Measurements from ENCODE around the gene ATN1.
"Not testable (repeated sequence)": the region's sequence is repeated elsewhere in the genome, so short reads cannot be mapped to it uniquely, and the experiment has no call there.

Gene ATN1

DNA sequence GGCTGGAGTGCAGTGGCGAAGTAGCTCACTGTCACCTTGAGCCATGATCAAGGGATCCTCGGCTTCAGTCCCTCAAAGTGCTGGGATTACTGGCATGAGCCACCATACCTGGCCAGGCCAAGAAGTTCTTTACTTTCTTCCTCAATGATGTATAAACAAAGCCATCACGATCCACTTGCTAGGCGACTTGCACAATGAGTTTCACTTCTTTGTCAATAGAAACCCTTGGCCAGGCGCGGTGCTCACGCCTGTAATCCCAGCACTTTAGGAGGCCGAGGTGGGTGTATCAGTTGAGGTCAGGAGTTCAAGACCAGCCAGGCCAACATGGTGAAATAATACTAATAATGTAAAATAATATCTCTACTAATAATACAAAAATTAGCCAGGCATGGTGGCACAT is 40.3 kb upstream of the ATN1 start:
- TF ChIP-seq, protein P1, sequence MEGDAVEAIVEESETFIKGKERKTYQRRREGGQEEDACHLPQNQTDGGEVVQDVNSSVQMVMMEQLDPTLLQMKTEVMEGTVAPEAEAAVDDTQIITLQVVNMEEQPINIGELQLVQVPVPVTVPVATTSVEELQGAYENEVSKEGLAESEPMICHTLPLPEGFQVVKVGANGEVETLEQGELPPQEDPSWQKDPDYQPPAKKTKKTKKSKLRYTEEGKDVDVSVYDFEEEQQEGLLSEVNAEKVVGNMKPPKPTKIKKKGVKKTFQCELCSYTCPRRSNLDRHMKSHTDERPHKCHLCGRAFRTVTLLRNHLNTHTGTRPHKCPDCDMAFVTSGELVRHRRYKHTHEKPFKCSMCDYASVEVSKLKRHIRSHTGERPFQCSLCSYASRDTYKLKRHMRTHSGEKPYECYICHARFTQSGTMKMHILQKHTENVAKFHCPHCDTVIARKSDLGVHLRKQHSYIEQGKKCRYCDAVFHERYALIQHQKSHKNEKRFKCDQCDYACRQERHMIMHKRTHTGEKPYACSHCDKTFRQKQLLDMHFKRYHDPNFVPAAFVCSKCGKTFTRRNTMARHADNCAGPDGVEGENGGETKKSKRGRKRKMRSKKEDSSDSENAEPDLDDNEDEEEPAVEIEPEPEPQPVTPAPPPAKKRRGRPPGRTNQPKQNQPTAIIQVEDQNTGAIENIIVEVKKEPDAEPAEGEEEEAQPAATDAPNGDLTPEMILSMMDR (IDR thresholded peaks at IDR 0.05): no peak
- peaks cover 36 to 44% of the 10 kb centered on the region in 2 experiments for H3K4me1 ChIP-seq (ENCODE audit: control insufficient read depth in 1 of 2, insufficient read depth in 1 of 2, low read depth in 1 of 2, low read length in 1 of 2)
- H3K4me3 ChIP-seq (ENCODE audit: low read depth in 1 of 2, low read length in 1 of 2): no peak overlapping the region
- peak overlapping the region; percentile 50 for H3K27ac ChIP-seq
- no peaks in the 10 kb centered on the region for H3K27me3 ChIP-seq
- peaks cover 21% of the 10 kb centered on the region for H3K36me3 ChIP-seq
- no peaks in the 10 kb centered on the region for H3K9me3 ChIP-seq

DNA sequence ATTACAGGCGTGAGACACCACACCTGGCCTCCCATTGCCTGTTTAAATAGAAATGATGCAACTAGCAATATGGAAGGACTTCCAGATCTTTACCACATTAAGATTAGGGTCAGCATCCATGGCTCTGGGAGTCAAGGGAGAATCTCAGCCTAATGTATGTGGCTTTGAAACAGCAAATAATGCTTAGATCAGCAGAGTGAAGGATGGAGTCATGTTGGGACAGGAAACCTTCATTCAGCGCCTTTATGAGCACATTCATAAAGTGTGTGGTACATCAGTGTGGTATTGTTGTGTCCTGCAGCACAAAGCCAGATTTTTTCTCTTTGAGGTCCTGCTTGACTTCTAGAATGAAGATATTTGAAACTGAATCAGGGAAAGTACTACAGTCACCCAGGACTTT is 39.4 kb upstream of the ATN1 start:
- H3K27ac ChIP-seq: no peak overlapping the region
- no peak overlapping the region for H3K4me3 ChIP-seq (ENCODE audit: low read depth in 1 of 2, low read length in 1 of 2)
- peaks cover 15% of the 10 kb centered on the region for H3K36me3 ChIP-seq
- H3K27me3 ChIP-seq: no peaks in the 10 kb centered on the region
- H3K4me1 ChIP-seq (ENCODE audit: control insufficient read depth in 1 of 2, insufficient read depth in 1 of 2, low read depth in 1 of 2, low read length in 1 of 2): peaks cover 38 to 44% of the 10 kb centered on the region in 2 experiments
- TF ChIP-seq, protein P1 (IDR thresholded peaks at IDR 0.05): no peak
- H3K9me3 ChIP-seq: no peaks in the 10 kb centered on the region

DNA sequence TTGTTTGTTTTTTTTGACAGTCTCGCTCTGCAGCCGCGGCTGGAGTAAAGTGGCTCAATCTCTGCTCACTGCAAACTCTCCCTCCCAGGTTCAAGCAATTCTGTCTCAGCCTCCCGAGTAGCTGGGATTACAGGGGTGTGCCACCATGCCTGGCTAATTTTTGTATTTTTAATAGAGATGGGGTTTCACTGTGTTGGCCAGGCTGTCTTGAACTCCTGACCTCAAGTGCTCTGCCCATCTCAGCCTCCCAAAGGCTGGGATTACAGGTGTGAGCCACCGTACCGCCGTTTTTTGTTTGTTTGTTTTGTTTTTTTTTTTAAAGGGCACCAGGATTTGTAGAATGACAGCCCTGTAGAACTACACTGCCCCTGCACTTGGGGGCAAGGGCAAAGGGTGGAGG is 39.0 kb upstream of the ATN1 start:
- H3K9me3 ChIP-seq; H3K27ac ChIP-seq; H3K4me3 ChIP-seq (ENCODE audit: low read depth in 1 of 2, low read length in 1 of 2); H3K27me3 ChIP-seq: not testable (repeated sequence)
- peaks cover 42 to 48% of the 10 kb centered on the region in 2 experiments for H3K4me1 ChIP-seq (ENCODE audit: control insufficient read depth in 1 of 2, insufficient read depth in 1 of 2, low read depth in 1 of 2, low read length in 1 of 2)
- H3K36me3 ChIP-seq: peaks cover 11% of the 10 kb centered on the region

DNA sequence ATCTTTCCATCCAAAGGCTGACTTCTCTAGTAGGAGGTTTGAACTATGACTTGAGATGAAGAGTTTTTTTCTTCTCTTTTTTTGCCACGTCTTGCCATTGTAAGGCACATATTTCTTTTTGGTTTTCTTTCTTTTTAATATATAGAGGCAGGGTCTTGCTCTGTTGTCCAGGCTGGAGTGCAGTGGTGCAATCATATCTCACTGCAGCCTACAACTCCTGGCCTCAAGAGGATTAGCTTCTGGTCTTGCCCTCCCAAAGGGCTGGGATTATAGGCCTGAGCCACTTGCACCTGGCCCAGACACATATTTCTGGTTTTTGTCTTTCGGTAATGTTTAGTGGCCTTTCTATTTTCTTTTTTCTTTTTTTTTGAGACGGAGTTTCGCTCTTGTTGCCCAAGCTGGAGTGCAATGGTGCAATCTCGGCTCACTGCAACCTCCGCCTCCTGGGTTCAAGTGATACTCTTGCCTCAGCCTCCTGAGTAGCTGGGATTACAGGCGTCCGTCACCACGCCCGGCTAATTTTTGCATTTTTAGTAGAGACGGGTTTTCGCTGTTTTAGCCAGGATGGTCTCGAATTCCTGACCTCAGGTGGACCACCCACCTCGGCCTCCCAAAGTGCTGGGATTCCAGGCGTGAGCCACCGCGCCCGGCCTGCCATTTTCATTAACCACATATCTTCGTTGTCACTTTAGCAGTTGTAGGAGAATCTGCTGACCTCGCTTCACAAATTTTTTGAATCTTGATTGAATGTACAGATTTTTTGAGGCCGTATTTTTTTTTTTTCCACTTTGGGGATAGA is 37.8 kb upstream of the ATN1 start:
- not testable (repeated sequence) for H3K27me3 ChIP-seq, H3K36me3 ChIP-seq, H3K9me3 ChIP-seq
- peaks cover 54 to 59% of the 10 kb centered on the region in 2 experiments for H3K4me1 ChIP-seq (ENCODE audit: control insufficient read depth in 1 of 2, insufficient read depth in 1 of 2, low read depth in 1 of 2, low read length in 1 of 2)
- peak overlapping the region; percentile 59 to 71 for H3K4me3 ChIP-seq (ENCODE audit: low read depth in 1 of 2, low read length in 1 of 2)
- peak overlapping the region; percentile 85 for H3K27ac ChIP-seq

DNA sequence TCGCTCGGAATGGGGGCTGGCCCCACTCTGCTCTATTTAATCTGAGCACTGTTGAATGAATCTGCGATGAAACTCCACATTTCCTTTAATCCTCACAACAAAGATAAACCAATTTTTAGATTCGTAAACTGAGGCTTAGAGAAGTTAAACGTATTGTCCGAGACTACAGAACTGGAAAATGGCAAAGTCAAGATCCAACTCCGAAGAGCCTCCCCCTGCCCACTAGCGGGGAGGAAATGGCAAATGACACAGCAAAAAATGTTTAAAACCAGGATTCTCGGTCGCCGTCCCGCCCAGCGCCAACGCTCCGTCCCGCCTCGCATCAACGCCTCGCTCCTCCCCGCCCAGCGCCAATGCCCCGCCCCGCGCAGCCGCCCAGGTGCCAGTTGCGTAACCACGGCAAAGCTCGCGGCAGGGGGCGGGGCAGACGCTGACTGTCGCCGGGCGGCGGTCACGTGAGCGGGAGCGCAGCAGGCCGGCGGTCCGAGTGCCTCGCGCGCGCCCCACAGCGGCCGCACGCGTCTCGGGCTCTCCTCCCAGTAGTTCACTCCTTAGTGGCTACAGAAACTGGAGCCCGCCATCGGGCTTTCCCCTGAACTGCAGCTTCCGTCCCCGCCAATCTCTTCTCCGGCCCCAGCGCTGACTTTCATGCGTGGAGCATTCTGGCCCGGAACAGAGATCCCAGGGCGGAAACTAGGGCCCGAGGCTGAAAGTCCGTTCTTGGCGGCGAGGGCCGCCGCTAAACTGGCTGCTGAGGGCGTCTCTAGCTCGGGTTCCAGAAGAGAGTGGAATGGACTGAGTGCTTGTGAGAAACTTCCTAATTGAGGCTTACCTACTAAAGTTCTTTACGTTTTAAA is 36.7 kb upstream of the ATN1 start:
- peak overlapping the region; percentile 85 for H3K27ac ChIP-seq
- H3K4me1 ChIP-seq (ENCODE audit: control insufficient read depth in 1 of 2, insufficient read depth in 1 of 2, low read depth in 1 of 2, low read length in 1 of 2): peaks cover 52 to 55% of the 10 kb centered on the region in 2 experiments
- no peaks in the 10 kb centered on the region for H3K36me3 ChIP-seq
- no peaks in the 10 kb centered on the region for H3K27me3 ChIP-seq
- no peaks in the 10 kb centered on the region for H3K9me3 ChIP-seq
- H3K4me3 ChIP-seq (ENCODE audit: low read depth in 1 of 2, low read length in 1 of 2): peak overlapping the region; percentile 59 to 71
- TF ChIP-seq, protein P1 (IDR thresholded peaks at IDR 0.05): peak; percentile 97

DNA sequence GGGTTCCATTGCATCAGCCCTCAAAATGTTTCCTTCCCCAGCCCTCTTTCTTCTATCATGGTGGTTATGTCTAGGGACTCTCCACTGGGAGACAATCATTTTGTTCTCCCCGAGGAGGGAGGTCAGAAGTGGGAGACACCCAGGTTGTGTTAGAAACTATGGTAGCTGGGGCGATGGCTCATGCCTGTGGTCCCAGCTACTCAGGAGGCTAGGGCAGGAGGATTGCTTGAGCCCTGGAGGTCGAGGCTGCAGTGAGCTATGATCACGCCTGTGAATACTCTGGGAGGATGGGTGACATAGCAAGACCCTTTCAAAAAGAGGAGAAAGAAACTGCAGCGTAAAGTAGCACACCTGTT is 36.1 kb upstream of the ATN1 start:
- Histone ChIP-seq H3K27me3 (no peaks in the 10 kb centered on the region), H3K4me3 (ENCODE audit: low read depth in 1 of 2, low read length in 1 of 2) (peak overlapping the region; percentile 59 to 71), H3K9me3 (no peaks in the 10 kb centered on the region), H3K4me1 (ENCODE audit: control insufficient read depth in 1 of 2, insufficient read depth in 1 of 2, low read depth in 1 of 2, low read length in 1 of 2) (peaks cover 48 to 53% of the 10 kb centered on the region in 2 experiments), H3K27ac (peak overlapping the region; percentile 85), H3K36me3 (no peaks in the 10 kb centered on the region)
- TF ChIP-seq, protein P1 (IDR thresholded peaks at IDR 0.05): no peak

DNA sequence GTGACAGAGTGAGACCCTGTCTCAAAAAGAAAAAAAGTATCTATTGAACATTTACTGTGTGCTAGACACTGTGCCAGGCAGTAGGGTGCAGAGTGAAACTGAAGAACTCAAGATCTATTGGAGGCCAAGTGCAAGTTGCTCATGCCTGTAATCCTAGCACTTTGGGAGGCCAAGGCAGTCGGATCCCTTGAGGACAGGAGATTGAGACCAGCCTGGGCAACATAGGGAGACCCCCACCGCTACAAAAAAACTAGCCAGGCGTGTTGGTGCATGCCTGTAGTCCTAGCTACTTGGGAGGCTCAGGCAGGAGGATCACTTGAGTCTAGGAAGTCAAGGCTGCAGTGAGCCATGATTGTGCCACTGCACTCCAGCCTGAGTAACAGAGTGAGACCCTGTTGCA is 35.1 kb upstream of the ATN1 start:
- not testable (repeated sequence) for H3K27me3 ChIP-seq; H3K4me3 ChIP-seq (ENCODE audit: low read depth in 1 of 2, low read length in 1 of 2); H3K27ac ChIP-seq; H3K36me3 ChIP-seq; H3K9me3 ChIP-seq
- peaks cover 42 to 43% of the 10 kb centered on the region in 2 experiments for H3K4me1 ChIP-seq (ENCODE audit: control insufficient read depth in 1 of 2, insufficient read depth in 1 of 2, low read depth in 1 of 2, low read length in 1 of 2)
